Choroid plexus epithelial cell (primary cell): ENCODE results near the gene SLC16A2.

Source experiments
- DNase-seq: peaks from one replicate; pipeline ENCODE4 v3.0.0-alpha.2; 2010; ENCODE audit warnings: low read depth
- H3K4me3 ChIP-seq: 2 replicates; pipeline ENCODE4 v1.5.1; 2011; ENCODE audit warnings: low read depth, mild to moderate bottlenecking, control low read depth, low read length, moderate library complexity
- TF ChIP-seq, protein P1 (sequence below): conservative IDR thresholded peaks from 2 replicates; pipeline ENCODE4 v1.5.1; 2011; ENCODE audit warnings: low read depth, mild to moderate bottlenecking, control low read depth, inconsistent platforms, low read length, moderate library complexity

The SLC16A2 gene

DNA sequence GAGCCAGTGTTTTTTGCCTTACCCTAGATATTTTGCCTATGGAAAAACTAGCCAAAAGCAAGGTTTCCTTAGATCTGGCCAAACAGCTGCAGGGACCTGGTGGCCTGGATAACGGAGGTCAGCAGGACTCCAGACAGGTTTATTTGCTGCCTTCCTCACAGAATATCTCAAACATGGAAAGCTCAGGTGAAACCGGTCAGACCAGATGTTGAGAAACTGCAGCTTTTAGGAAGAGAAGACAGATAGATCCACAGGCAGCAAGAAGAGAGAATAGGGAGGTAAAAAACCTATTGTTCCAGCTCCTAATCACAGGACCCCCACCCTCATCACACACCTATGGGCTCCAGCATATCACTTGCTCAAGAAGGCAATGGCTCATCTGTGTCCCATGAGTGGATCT is 16.2 kb downstream of the SLC16A2 start:
- TF ChIP-seq, protein P1, sequence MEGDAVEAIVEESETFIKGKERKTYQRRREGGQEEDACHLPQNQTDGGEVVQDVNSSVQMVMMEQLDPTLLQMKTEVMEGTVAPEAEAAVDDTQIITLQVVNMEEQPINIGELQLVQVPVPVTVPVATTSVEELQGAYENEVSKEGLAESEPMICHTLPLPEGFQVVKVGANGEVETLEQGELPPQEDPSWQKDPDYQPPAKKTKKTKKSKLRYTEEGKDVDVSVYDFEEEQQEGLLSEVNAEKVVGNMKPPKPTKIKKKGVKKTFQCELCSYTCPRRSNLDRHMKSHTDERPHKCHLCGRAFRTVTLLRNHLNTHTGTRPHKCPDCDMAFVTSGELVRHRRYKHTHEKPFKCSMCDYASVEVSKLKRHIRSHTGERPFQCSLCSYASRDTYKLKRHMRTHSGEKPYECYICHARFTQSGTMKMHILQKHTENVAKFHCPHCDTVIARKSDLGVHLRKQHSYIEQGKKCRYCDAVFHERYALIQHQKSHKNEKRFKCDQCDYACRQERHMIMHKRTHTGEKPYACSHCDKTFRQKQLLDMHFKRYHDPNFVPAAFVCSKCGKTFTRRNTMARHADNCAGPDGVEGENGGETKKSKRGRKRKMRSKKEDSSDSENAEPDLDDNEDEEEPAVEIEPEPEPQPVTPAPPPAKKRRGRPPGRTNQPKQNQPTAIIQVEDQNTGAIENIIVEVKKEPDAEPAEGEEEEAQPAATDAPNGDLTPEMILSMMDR, result no peak

DNA sequence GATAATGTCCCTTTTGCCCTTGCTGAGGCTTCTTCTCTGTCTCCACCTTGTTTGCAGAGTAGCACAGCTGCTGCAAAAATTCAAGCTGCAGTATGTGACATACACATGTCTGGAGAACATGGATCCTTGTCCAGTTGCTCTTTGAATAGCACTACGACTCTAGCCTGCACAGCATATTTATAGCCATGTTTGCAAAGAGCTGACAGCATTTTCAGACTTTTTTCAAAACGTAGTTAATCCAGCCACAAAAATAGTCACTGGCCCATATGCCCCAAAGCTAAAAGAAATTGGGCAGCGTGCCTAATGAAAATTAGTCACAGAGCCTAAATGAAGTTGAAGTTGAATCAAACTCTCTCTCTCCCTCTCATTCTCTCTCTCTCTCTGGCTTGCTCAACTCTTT is 17.5 kb downstream of the SLC16A2 start:
- H3K4me3 ChIP-seq, result no peak overlapping the region
- TF ChIP-seq, protein P1, result no peak
- no peak for DNase-seq

More for the DNA sequence above, 16.2 kb downstream of the SLC16A2 start:
- H3K4me3 ChIP-seq, result no peak overlapping the region
- DNase-seq, result no peak

- H3K4me3 ChIP-seq, result no peak overlapping the region
- no peak for DNase-seq
- TF ChIP-seq, protein P1, result no peak
Measured at GRCh38 chrX:74445099-74445498, 23.8 kb downstream of the SLC16A2 start.

- TF ChIP-seq, protein P1, result no peak
- H3K4me3 ChIP-seq, result no peak overlapping the region
- DNase-seq, result no peak
Measured at GRCh38 chrX:74446876-74447275, 25.6 kb downstream of the SLC16A2 start.

- TF ChIP-seq, protein P1, result no peak
- DNase-seq, result no peak
- no peak overlapping the region for H3K4me3 ChIP-seq
Measured at GRCh38 chrX:74448669-74449068, 27.4 kb downstream of the SLC16A2 start.

- DNase-seq, result peak; percentile 44
- TF ChIP-seq, protein P1, result no peak
- no peak overlapping the region for H3K4me3 ChIP-seq
Measured at GRCh38 chrX:74449322-74449936, 28.1 kb downstream of the SLC16A2 start.

DNA sequence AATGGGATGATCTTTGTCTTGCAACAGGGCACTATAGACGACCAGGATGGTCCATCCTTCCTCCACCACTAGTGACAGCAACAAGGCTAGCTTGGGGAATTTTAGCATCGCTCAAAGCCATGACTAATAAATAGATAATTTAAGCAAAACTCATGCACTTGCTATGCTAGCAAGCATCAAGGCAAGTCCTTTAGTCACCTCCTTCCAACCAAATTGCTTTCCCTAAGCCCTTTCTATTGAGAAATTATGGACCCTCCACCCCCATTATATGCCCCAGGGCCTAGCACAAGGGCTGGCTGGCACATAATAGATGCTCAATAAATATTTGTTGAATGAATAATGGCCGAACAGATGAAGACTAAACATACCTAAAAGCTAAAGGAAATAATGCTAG is 28.6 kb downstream of the SLC16A2 start:
- DNase-seq, result peak; percentile 27
- TF ChIP-seq, protein P1, result no peak
- no peak overlapping the region for H3K4me3 ChIP-seq
